Skeletal muscle satellite cell (primary cell): ENCODE data around the gene VPS4A.
A peak's percentile ranks its signal among the peaks of the same experiment; 100 is the strongest.

Experiments used
- H3K27me3 ChIP-seq: 2 replicates; pipeline ENCODE4 v1.7.0; 2013; ENCODE audit warnings: low read length; ENCODE audit not compliant: control insufficient read depth, insufficient read depth
- H3K36me3 ChIP-seq: 2 replicates; pipeline ENCODE4 v1.7.0; 2013; ENCODE audit warnings: mild to moderate bottlenecking, control low read depth, low read length; ENCODE audit not compliant: insufficient read depth
- H3K4me1 ChIP-seq: 2 replicates; pipeline ENCODE4 v1.7.0; 2013; ENCODE audit warnings: low read length; ENCODE audit not compliant: control insufficient read depth, insufficient read depth
- H3K4me2 ChIP-seq: 2 replicates; pipeline ENCODE4 v1.7.0; 2013; ENCODE audit warnings: mild to moderate bottlenecking, low read length
- H3K4me3 ChIP-seq: 2 replicates; pipeline ENCODE4 v1.7.0; 2013; ENCODE audit warnings: low read length
- H3K9ac ChIP-seq: 2 replicates; pipeline ENCODE4 v1.7.0; 2013; ENCODE audit warnings: mild to moderate bottlenecking, low read depth, low read length, moderate library complexity
- H3K9me3 ChIP-seq: replicated peaks from 2 replicates; pipeline ENCODE4 v1.7.0; 2013; ENCODE audit warnings: mild to moderate bottlenecking, control low read depth, low read length

The VPS4A gene

DNA sequence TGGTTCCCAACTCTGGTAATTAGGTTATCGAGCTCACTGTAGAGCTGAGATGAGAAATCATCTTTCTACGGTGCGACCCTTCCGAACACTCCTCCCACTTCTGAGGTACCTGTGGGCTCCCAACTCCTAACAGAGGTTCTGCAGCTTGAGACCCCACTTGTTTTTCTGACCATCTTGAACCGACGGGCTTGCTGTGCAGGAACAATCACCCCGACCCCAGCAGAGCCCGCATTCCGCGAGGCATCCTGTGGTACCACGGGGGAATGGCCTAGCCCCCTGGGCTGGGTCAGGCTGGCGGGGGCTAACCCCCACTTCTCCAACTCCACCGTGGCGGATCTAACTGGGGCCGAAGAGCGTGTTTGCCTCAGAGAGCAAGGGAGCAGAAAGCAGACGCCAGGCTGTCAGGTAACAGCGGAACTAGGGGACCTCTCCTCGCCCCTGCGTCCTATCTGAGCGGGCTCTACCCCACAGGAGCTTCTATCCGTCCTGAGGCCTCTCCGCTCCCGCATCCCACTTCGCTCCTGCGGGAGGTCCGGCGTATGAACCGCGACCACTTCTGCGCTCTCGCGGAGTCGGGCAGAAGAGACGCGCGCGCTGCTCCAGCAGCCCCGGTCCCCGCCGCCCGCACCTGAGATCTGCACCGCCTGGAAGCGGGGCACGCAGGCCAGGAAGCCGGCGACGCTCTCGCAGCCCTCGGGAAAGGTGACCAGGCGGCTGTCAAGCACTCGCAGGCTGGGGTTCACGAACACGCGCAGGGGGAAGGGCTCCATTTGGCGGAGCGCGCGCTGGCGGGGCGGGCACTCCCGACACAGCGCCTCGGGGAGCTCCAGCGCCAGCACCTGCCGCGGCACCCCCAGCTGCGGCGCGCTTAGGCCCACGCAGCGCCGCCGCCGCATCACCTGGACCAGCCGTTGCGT lies 18.5 kb downstream of the VPS4A start:
- Histone ChIP-seq H3K4me3 (peak overlapping the region; percentile 92), H3K27me3 (no peaks in the 10 kb centered on the region), H3K9ac (peak overlapping the region; percentile 92), H3K9me3 (no peaks in the 10 kb centered on the region), H3K4me2 (peak overlapping the region; percentile 99), H3K36me3 (peaks cover 46% of the 10 kb centered on the region), H3K4me1 (peaks cover 32% of the 10 kb centered on the region)

DNA sequence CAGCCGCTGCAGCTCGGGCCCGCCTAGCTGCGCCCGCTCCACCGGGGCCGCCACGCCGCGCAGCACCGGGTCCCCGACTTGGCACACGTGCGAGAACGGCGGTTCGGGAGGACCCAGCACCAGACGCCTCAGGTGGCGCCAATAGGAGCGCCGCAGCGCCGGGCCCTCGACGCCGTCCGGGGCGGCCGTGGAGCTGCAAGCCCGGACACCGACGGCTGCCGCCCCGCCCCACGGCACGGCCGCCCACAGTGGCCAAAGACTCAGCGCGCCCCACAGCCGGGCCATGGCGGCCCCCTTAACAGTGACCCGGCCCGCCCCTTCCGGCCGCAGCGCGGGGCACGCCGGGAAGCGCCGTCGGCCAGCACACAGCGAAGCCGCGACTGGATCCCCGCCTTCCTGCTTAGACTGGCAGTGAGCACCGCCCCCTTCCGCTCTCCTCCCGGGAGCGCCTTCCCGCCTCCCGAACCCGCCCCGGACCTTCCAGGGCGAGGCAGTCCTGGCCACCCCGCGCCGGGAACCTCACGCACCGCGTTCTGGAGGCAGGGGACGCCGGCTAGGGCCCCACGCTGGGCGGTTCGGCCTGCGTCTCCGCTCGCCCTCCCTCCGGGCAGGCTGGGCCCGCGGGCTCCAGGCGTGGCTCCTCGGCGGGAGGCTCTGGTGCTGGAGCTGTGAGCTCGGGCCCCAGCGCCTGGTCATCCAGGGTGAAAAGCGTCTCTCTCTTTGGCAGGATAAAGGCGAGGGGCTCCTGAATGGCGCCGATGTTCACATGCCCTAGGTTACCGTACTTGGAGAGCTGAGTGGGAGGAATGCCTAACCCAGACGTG lies 19.3 kb downstream of the VPS4A start, which contains the start of gene PDF:
Gene PDF (minus strand): TSS at position 303 of the 824 bp plus-strand sequence. CDS start 18 bp downstream, at position 285.
- H3K4me1 ChIP-seq = peaks cover 32% of the 10 kb centered on the region
- H3K4me2 ChIP-seq = peak within 1 kb of the TSS; percentile 99
- H3K4me3 ChIP-seq = peak within 1 kb of the TSS; percentile 92
- H3K9me3 ChIP-seq = no peaks in the 10 kb centered on the region
- H3K9ac ChIP-seq = peak within 1 kb of the TSS; percentile 92
- H3K27me3 ChIP-seq = no peaks in the 10 kb centered on the region
- peaks cover 47% of the 10 kb centered on the region for H3K36me3 ChIP-seq

DNA sequence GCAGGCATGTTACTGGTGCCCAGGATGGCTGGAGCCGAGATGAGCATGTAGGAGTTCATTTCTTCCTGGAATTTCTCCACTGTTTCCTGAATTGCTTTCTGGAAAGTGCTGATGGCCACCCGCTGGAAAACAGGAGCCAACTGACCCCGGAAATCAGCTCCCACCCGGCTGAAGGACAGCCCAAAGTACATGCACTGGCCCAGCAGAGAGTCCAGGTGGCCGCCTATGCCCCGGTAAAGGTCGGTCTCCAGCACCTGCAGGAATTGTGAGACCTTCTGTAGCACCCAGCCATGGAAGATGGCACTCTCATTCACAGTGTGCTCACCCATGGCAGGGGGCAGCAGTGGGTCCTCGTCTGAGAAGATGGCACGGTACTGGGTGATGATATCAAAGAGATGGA lies 23.5 kb downstream of the VPS4A start:
- H3K4me3 ChIP-seq = no peak overlapping the region
- no peaks in the 10 kb centered on the region for H3K9me3 ChIP-seq
- peaks cover 12% of the 10 kb centered on the region for H3K4me1 ChIP-seq
- no peak overlapping the region for H3K4me2 ChIP-seq
- no peak overlapping the region for H3K9ac ChIP-seq
- peaks cover 34% of the 10 kb centered on the region for H3K36me3 ChIP-seq
- no peaks in the 10 kb centered on the region for H3K27me3 ChIP-seq

DNA sequence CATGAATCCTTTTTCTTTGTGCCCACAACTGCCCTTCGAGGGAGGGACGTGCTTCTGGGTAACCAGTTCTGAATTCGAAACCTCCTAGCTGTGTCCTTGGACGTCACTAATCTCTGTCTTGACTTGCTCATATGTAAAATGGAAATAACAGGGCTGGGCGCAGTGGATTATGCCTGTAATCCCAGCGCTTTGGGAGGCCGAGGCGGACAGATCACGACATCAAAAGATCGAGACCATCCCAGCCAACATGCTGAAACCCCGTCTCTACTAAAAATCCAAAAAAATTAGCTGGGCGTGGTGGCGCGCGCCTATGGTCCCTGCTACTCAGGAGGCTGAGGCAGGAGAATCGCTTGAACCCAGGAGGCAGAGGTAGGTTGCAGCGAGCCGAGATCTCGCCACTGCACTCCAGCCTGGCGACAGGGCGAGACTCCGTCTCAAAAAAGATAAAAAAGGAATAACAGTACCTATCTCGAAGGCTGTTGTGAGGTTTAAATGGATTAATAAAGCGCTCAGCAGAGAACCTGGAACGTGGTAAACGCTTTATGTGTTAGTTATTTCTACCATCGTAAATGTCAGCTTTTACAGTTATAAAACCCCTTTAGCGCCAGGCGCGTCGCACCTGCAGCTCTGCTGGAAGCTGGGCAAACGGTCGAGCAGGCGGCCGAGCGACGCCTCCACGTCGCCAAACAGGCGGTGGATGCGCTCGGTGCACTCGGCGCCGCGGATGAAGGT lies 27.6 kb downstream of the VPS4A start:
- peaks cover 49% of the 10 kb centered on the region for H3K36me3 ChIP-seq
- H3K4me3 ChIP-seq = peak overlapping the region; percentile 84
- peaks cover 15% of the 10 kb centered on the region for H3K4me1 ChIP-seq
- H3K4me2 ChIP-seq = peak overlapping the region; percentile 88
- H3K9me3 ChIP-seq = no peaks in the 10 kb centered on the region
- H3K27me3 ChIP-seq = no peaks in the 10 kb centered on the region
- peak overlapping the region; percentile 90 for H3K9ac ChIP-seq

GRCh38 chr16:69339289-69340094 lies 28.3 kb downstream of the VPS4A start, which contains the start of the genes COG8 and NIP7:
Gene COG8 (minus strand): TSS chr16:69339564. CDS start chr16:69339552, 12 bp downstream.
Gene NIP7 (plus strand): TSS chr16:69339772. CDS start chr16:69339830, 58 bp downstream.
- peaks cover 41% of the 10 kb centered on the region for H3K36me3 ChIP-seq
- H3K4me1 ChIP-seq = peaks cover 15% of the 10 kb centered on the region
- H3K27me3 ChIP-seq = no peaks in the 10 kb centered on the region
- H3K9me3 ChIP-seq = no peaks in the 10 kb centered on the region
- peak within 1 kb of the TSS; percentile 89 for H3K4me2 ChIP-seq
- peak within 1 kb of the TSS; percentile 84 for H3K4me3 ChIP-seq
- H3K9ac ChIP-seq = peak within 1 kb of the TSS; percentile 90

- H3K4me1 ChIP-seq = peaks cover 15% of the 10 kb centered on the region
- no peaks in the 10 kb centered on the region for H3K9me3 ChIP-seq
- H3K9ac ChIP-seq = peak overlapping the region; percentile 90
- H3K4me2 ChIP-seq = peak overlapping the region; percentile 89
- H3K4me3 ChIP-seq = peak overlapping the region; percentile 84
- H3K27me3 ChIP-seq = no peaks in the 10 kb centered on the region
- peaks cover 34% of the 10 kb centered on the region for H3K36me3 ChIP-seq
Measured at GRCh38 chr16:69340095-69340644, 29.0 kb downstream of the VPS4A start.

GRCh38 chr16:69344171-69344570 lies 33.0 kb downstream of the VPS4A start:
- no peak overlapping the region for H3K4me3 ChIP-seq
- H3K4me1 ChIP-seq = peaks cover 8% of the 10 kb centered on the region
- peaks cover 23% of the 10 kb centered on the region for H3K36me3 ChIP-seq
- H3K27me3 ChIP-seq = no peaks in the 10 kb centered on the region
- no peaks in the 10 kb centered on the region for H3K9me3 ChIP-seq
- no peak overlapping the region for H3K4me2 ChIP-seq
- H3K9ac ChIP-seq = no peak overlapping the region

DNA sequence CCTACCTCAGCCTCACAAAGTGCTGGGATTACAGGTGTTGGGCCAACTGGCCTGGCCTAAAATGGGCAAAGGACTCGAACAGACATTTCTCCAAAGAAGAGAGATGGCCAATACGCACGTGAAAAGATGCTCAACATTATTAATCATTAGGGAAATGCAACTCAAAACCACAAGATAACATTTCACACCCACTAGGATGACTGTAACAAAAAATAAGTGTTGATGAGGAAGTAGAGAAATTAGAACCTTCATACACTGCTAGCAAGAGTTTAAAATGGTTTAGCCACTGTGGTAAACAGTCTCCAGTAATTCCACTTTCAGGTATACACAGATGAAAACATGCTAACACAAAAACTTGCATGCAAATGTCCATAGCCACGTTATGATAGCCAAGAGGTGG lies 34.8 kb downstream of the VPS4A start:
- Histone ChIP-seq H3K4me3 (no peak overlapping the region), H3K4me2 (no peak overlapping the region), H3K9me3 (no peaks in the 10 kb centered on the region), H3K9ac (no peak overlapping the region), H3K4me1 (peaks cover 3% of the 10 kb centered on the region), H3K27me3 (no peaks in the 10 kb centered on the region), H3K36me3 (peaks cover 22% of the 10 kb centered on the region)

DNA sequence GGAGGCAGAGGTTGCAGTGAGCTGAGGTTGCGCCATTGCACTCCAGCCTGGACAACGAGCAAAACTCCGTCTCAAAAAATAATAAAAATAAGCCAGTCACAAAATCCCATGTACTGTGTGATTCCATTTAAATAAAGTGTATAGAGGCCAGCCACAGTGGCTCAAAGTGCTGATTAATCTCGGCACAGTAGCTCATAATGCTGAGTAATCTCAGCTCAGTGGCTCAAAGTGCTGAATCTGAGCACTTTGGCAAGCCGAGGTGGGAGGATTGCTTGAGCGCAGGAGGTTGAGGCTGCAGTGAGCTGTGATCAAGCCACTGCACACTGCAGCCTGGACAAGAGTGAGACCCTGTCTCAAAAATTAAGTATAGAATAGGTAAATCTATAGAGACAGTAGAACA lies 35.5 kb downstream of the VPS4A start:
- Histone ChIP-seq H3K4me1 (no peaks in the 10 kb centered on the region), H3K9me3 (no peaks in the 10 kb centered on the region), H3K9ac (no peak overlapping the region), H3K4me2 (no peak overlapping the region), H3K36me3 (peaks cover 14% of the 10 kb centered on the region), H3K4me3 (no peak overlapping the region), H3K27me3 (no peaks in the 10 kb centered on the region)

DNA sequence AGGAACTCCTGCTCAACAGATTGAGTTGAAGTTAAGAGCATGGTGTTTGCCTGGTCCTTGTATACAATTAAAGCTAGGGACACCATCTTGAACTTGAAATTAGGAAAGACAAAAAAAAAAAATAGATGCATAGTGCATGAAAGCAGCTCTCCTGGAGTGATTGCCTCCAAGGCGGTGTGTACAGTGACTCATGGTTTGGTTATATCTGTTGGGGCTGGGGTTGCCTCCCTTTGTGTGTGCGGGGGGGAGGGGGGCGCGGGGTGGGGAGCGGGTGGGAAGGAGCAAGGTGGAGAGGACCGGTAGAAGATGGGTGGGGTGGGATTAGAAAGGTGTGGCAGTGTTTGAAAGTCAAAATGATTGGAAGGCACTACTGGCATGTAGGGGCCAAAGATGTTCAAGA lies 37.1 kb downstream of the VPS4A start:
- H3K4me2 ChIP-seq = no peak overlapping the region
- H3K4me1 ChIP-seq = no peaks in the 10 kb centered on the region
- no peaks in the 10 kb centered on the region for H3K9me3 ChIP-seq
- H3K9ac ChIP-seq = no peak overlapping the region
- H3K4me3 ChIP-seq = no peak overlapping the region
- H3K27me3 ChIP-seq = no peaks in the 10 kb centered on the region
- H3K36me3 ChIP-seq = peaks cover 3% of the 10 kb centered on the region
